Measurements from ENCODE around the gene SDHAF4.

SDHAF4 gene

DNA sequence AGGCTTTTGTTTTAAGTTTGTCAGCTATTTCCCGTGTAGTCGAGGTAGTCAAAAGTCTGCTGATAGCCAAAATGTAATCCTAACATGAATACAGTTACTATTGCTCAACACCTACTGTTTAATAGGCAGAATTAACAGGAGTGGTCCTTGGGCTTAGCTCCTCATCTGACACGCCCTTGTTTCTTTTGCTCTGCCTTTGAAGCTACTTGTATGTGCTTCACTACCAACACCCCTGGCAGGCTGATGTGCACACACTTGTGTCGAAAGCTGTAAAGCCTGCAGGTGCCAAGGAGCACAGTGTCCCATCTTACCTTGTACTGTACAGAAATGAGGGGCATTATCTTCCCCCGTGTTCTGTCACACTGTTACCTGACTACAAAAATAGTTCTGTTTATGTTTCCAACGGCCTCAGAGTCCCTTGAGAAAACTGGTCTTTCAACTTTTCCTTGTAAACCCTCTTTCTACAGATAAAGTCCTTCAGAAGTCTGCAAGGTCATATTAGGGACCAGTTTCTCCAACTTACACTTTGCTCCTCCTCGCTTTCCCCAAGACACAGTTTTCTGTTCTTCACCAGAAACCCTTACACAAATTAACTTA is 9.3 kb downstream of the SDHAF4 start:
- Histone ChIP-seq H3K4me3 (ENCODE audit: low read depth, low read length) (peak overlapping the region; percentile 15), H3K27me3 (ENCODE audit: control insufficient read depth, insufficient read depth, low read length) (no peaks in the 10 kb centered on the region), H3K9ac (no peak overlapping the region), H3K4me1 (peaks cover 6% of the 10 kb centered on the region), H3K36me3 (ENCODE audit: control insufficient read depth, insufficient read depth, low read length) (no peaks in the 10 kb centered on the region), H3K27ac (peak overlapping the region; percentile 71), H3K79me2 (peaks cover 4% of the 10 kb centered on the region), H3K9me3 (ENCODE audit: control insufficient read depth, low read length) (no peaks in the 10 kb centered on the region), H2AFZ (peak overlapping the region; percentile 38), H3K4me2 (ENCODE audit: low read length) (peak overlapping the region; percentile 43)
- TF ChIP-seq, protein P1, sequence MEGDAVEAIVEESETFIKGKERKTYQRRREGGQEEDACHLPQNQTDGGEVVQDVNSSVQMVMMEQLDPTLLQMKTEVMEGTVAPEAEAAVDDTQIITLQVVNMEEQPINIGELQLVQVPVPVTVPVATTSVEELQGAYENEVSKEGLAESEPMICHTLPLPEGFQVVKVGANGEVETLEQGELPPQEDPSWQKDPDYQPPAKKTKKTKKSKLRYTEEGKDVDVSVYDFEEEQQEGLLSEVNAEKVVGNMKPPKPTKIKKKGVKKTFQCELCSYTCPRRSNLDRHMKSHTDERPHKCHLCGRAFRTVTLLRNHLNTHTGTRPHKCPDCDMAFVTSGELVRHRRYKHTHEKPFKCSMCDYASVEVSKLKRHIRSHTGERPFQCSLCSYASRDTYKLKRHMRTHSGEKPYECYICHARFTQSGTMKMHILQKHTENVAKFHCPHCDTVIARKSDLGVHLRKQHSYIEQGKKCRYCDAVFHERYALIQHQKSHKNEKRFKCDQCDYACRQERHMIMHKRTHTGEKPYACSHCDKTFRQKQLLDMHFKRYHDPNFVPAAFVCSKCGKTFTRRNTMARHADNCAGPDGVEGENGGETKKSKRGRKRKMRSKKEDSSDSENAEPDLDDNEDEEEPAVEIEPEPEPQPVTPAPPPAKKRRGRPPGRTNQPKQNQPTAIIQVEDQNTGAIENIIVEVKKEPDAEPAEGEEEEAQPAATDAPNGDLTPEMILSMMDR (IDR thresholded peaks at IDR 0.05): no peak

DNA sequence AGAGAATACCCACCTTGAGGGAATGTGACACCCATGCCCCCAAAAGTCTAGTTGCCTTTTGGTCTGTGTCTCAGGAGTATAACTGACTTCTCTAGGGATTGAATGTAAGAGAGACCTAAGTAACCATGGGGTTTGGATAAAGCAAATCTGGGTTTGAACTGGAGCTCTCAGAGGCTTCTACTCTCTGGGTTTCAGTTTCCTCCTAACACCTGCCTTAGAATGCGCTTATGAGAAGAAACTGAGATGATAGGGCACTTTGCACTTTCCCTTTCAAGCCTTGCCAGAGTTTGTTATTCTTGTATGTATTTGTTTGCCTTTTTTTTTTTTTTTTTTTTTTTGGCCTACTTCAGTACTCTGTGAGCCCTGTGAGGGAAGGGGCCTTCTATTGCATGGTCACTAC is 19.4 kb downstream of the SDHAF4 start:
- H3K4me2 ChIP-seq (ENCODE audit: low read length): no peak overlapping the region
- H3K27me3 ChIP-seq (ENCODE audit: control insufficient read depth, insufficient read depth, low read length): no peaks in the 10 kb centered on the region
- H3K9ac ChIP-seq: no peak overlapping the region
- no peaks in the 10 kb centered on the region for H3K4me1 ChIP-seq
- H3K79me2 ChIP-seq: no peaks in the 10 kb centered on the region
- TF ChIP-seq, protein P1 (IDR thresholded peaks at IDR 0.05): no peak
- no peaks in the 10 kb centered on the region for H3K36me3 ChIP-seq (ENCODE audit: control insufficient read depth, insufficient read depth, low read length)
- no peak overlapping the region for H2AFZ ChIP-seq
- no peak overlapping the region for H3K4me3 ChIP-seq (ENCODE audit: low read depth, low read length)
- no peak overlapping the region for H3K27ac ChIP-seq
- no peaks in the 10 kb centered on the region for H3K9me3 ChIP-seq (ENCODE audit: control insufficient read depth, low read length)

DNA sequence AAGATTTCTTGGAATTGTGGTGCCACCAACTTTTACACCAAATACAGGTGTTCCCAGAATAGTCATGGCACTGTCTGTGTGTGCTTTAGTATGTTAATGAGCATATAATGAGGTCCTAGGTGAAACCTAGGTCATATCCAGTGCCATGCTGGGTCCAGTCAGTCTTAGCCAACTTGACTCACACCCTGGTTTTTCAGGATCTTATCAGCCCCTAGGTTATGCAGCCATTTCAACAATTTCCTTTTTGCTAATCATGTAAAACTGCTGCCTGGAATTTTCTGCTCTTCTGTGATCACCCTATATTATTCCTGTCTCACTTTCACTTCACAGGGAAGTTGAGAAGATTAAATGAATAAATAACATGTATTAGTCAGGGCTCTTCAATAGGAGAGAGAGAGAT is 23.7 kb downstream of the SDHAF4 start:
- H3K79me2 ChIP-seq: no peaks in the 10 kb centered on the region
- no peaks in the 10 kb centered on the region for H3K9me3 ChIP-seq (ENCODE audit: control insufficient read depth, low read length)
- H3K27ac ChIP-seq: no peak overlapping the region
- H3K9ac ChIP-seq: no peak overlapping the region
- no peak overlapping the region for H3K4me3 ChIP-seq (ENCODE audit: low read depth, low read length)
- TF ChIP-seq, protein P1 (IDR thresholded peaks at IDR 0.05): no peak
- H3K36me3 ChIP-seq (ENCODE audit: control insufficient read depth, insufficient read depth, low read length): no peaks in the 10 kb centered on the region
- no peak overlapping the region for H3K4me2 ChIP-seq (ENCODE audit: low read length)
- no peaks in the 10 kb centered on the region for H3K4me1 ChIP-seq
- no peak overlapping the region for H2AFZ ChIP-seq
- no peaks in the 10 kb centered on the region for H3K27me3 ChIP-seq (ENCODE audit: control insufficient read depth, insufficient read depth, low read length)

DNA sequence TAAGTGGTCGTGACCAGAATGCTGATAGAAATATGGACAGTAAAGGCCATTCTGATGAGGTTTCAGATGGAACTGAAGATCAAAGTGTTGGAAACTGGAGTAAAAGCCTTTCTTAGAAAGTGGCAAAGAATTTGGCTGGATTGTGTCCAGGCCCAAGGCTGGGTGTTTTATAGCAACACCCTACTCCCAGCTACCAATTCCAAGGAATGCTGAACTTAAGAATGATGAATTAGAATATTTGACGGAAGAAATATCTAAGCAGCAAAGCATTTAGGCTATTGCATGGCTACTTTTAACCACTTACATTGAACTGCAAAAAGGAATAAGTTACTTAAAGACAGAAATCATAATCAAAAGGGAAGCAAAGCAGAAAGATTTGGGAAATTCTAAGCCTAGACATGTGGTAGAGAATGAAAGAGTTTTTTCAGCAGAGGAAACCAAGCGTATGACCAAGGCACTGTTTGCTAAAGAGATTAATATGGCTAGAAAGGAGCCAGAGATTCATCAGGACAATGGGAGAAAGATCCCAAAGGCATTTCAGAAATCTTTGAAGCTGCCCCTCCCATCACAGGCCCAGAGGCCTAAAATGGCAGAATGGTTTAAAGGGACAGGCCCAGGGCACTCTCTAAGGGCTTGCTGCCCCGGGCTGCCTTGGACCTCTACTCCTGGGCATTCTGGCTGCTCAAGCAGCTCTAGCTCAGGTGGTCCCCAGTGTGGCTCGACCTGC is 25.8 kb downstream of the SDHAF4 start:
- Histone ChIP-seq H3K27ac (no peak overlapping the region), H3K4me3 (ENCODE audit: low read depth, low read length) (no peak overlapping the region), H2AFZ (no peak overlapping the region), H3K9ac (no peak overlapping the region), H3K36me3 (ENCODE audit: control insufficient read depth, insufficient read depth, low read length) (no peaks in the 10 kb centered on the region), H3K27me3 (ENCODE audit: control insufficient read depth, insufficient read depth, low read length) (no peaks in the 10 kb centered on the region), H3K79me2 (no peaks in the 10 kb centered on the region), H3K4me2 (ENCODE audit: low read length) (no peak overlapping the region), H3K9me3 (ENCODE audit: control insufficient read depth, low read length) (no peaks in the 10 kb centered on the region), H3K4me1 (no peaks in the 10 kb centered on the region)
- TF ChIP-seq, protein P1 (IDR thresholded peaks at IDR 0.05): no peak

DNA sequence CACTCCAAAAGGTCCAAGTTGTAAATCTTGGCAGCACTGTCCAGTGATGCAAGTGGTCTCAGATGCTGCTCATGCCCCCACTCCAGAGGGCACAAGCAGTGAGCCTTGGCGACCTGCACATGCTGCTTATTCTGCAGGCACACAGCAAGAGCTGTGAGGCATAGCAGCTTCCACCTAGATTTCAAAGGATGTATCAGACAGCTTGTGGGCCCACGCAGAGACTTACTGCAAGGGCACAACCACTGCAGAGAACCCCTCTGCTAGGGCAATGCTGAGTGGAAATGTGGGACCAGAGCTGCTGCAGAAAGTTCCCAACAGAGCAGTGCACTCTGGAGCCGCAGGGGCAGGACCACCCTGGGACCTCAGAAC is 26.4 kb downstream of the SDHAF4 start:
- no peak overlapping the region for H2AFZ ChIP-seq
- TF ChIP-seq, protein P1 (IDR thresholded peaks at IDR 0.05): no peak
- no peak overlapping the region for H3K27ac ChIP-seq
- H3K9ac ChIP-seq: no peak overlapping the region
- H3K27me3 ChIP-seq (ENCODE audit: control insufficient read depth, insufficient read depth, low read length): no peaks in the 10 kb centered on the region
- no peaks in the 10 kb centered on the region for H3K79me2 ChIP-seq
- H3K36me3 ChIP-seq (ENCODE audit: control insufficient read depth, insufficient read depth, low read length): no peaks in the 10 kb centered on the region
- no peaks in the 10 kb centered on the region for H3K9me3 ChIP-seq (ENCODE audit: control insufficient read depth, low read length)
- H3K4me3 ChIP-seq (ENCODE audit: low read depth, low read length): no peak overlapping the region
- H3K4me2 ChIP-seq (ENCODE audit: low read length): no peak overlapping the region
- H3K4me1 ChIP-seq: no peaks in the 10 kb centered on the region
